Naive thymus-derived CD8-positive, alpha-beta T cell (primary cell): ENCODE results near the gene MORN1. TPM values are rescaled to one million over a fixed set of nuclear protein-coding genes. Genes with fewer than 3 reads are reported as not detected.
"Not testable (repeated sequence)": the region's sequence is repeated elsewhere in the genome, so short reads cannot be mapped to it uniquely, and the experiment has no call there.

Experiments
- ATAC-seq, 2 donors: fragments of 150-1000 bp; cut with Tn5 transposase in 1 of 2; sonication (Bioruptor Pico), chemical (Tn5 transposase) in 1 of 2; 1 replicate in 1 of 2; 2 replicates in 1 of 2; pipeline ENCODE4 v1.10.0; 2021; ENCODE audit warnings: mild to moderate bottlenecking in 2 of 2, moderate library complexity in 2 of 2
- POLR2A ChIA-PET: fragments of 350-600 bp; sonication (Branson Sonifier 250); formaldehyde crosslinking; loops from one replicate; lab custom pipeline; 2021; ENCODE audit warnings: antibody characterized with exemption; lab: Charles Lee
- DNase-seq, 10 donors: peaks; one replicate each; pipeline versions ENCODE4 v3.0.0 to v3.0.0-alpha.2; 2020 to 2022
- H3K27ac Mint-ChIP-seq, 10 donors: one replicate each; pipeline ENCODE4 v1.8.0; 2020 to 2022; ENCODE audit warnings: mild to moderate bottlenecking in 10 of 10, mixed read lengths in 10 of 10, moderate library complexity in 4 of 10, inconsistent platforms in 1 of 10
- H3K27me3 Mint-ChIP-seq, 5 donors: one replicate each; pipeline ENCODE4 v1.8.0; 2021 to 2022; ENCODE audit warnings: mixed read lengths in 5 of 5
- H3K36me3 Mint-ChIP-seq, 3 donors: one replicate each; pipeline ENCODE4 v1.8.0; 2020 to 2022; ENCODE audit warnings: mixed read lengths in 3 of 3, mild to moderate bottlenecking in 2 of 3, inconsistent platforms in 1 of 3
- H3K4me1 Mint-ChIP-seq, 4 donors: one replicate each; pipeline ENCODE4 v1.8.0; 2021 to 2022; ENCODE audit warnings: mixed read lengths in 4 of 4
- H3K4me3 Mint-ChIP-seq, 10 donors: one replicate each; pipeline ENCODE4 v1.8.0; 2020 to 2022; ENCODE audit warnings: mild to moderate bottlenecking in 10 of 10, mixed read lengths in 10 of 10, moderate library complexity in 6 of 10, inconsistent platforms in 1 of 10
- H3K9me3 Mint-ChIP-seq, 9 donors: one replicate each; pipeline ENCODE4 v1.8.0; 2020 to 2022; ENCODE audit warnings: mixed read lengths in 9 of 9, mild to moderate bottlenecking in 3 of 9, inconsistent platforms in 1 of 9, moderate library complexity in 1 of 9
- polyA plus RNA-seq, 3 donors: library from polyadenylated mRNA; unstranded; fragments of 300-500 nt; fragmentation: Illumina TruSeq; gene quantifications; one replicate each; pipeline ENCODE4 v1.2.3, GENCODE V29; 2021
- total RNA-seq, 8 experiments: library from RNA in 2 of 8; stranded (reverse) in 2 of 8; gene quantifications; one replicate each; pipeline ENCODE4 v1.2.3 and lab custom pipeline; 2021 to 2026

The MORN1 gene
- total RNA-seq (10 to 100 TPM; 14.5 to 18.8 TPM), polyA plus RNA-seq (1 to 10 TPM; 4.3 to 7.1 (median 5.0) TPM), total RNA-seq (lab: John Stamatoyannopoulos, UW) (7.9 to 17.9 (median 10.8) reads per million in 6 experiments)

GRCh38 chr1:2391041-2391930, at the start of gene MORN1, which contains the start of gene RER1:
TSS of gene MORN1 (minus strand) at chr1:2391554. CDS start at chr1:2391533, 21 bp downstream.
TSS of gene RER1 (plus strand) at chr1:2391841. CDS start at chr1:2395791, 3,950 bp downstream.
- POLR2A ChIA-PET, result interaction anchor here (0.7 to 2.7 kb wide), 25 partner anchors 9 to 242 kb away, joined by 3 to 16 read pairs (median 8); partner anchors contain the start of genes FAAP20, PANK4, PEX10 and PRXL2B
- no peaks in the 10 kb centered on the region for H3K9me3 Mint-ChIP-seq
- ATAC-seq (peak; percentile 95 to 96), DNase-seq (peak; percentile 90 to 100 (median 99))
- peaks cover 22 to 43% (median 37%) of the 10 kb centered on the region in 4 donors for H3K4me1 Mint-ChIP-seq
- no peaks in the 10 kb centered on the region for H3K27me3 Mint-ChIP-seq
- H3K27ac Mint-ChIP-seq, result peak within 1 kb of the TSS; percentile 87 to 94 (median 92)
- peaks cover 0 to 29% (median 1%) of the 10 kb centered on the region in 3 donors for H3K36me3 Mint-ChIP-seq
- H3K4me3 Mint-ChIP-seq, result peak within 1 kb of the TSS; percentile 82 to 94 (median 90)

DNA sequence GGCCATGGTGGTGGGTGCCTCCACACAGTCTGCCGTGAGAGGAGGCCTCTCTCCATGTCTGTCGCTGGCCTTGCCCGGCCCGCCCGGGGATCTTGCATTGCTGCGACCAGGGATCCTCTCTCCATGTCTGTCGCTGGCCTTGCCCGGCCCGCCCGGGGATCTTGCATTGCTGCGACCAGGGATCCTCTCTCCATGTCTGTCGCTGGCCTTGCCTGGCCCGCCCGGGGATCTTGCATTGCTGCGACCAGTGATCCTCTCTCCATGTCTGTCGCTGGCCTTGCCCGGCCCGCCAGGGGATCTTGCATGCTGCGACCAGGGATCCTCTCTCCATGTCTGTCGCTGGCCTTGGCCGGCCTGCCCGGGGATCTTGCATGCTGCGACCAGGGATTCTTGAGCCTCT, 49.0 kb upstream of the MORN1 start:
- H3K36me3 Mint-ChIP-seq, H3K9me3 Mint-ChIP-seq, DNase-seq, POLR2A ChIA-PET, H3K4me3 Mint-ChIP-seq, H3K27ac Mint-ChIP-seq, ATAC-seq: not testable (repeated sequence)
- Mint-ChIP-seq H3K27me3 (peaks cover 0 to 16% (median 0%) of the 10 kb centered on the region in 5 donors), H3K4me1 (peaks cover 0 to 12% (median 7%) of the 10 kb centered on the region in 4 donors)

- Mint-ChIP-seq H3K4me3 (no peak overlapping the region), H3K9me3 (no peaks in the 10 kb centered on the region), H3K4me1 (peaks cover 0 to 7% (median 4%) of the 10 kb centered on the region in 4 donors), H3K27ac (peak overlapping the region in 1 of 10 donors; percentile 29), H3K27me3 (peaks cover 0 to 6% (median 0%) of the 10 kb centered on the region in 5 donors), H3K36me3 (peaks cover 0 to 3% (median 0%) of the 10 kb centered on the region in 3 donors)
- DNase-seq (no peak), ATAC-seq (no peak)
- POLR2A ChIA-PET, result no interaction called here
Observed at GRCh38 chr1:2439369-2439768, 48.0 kb upstream of the MORN1 start.

DNA sequence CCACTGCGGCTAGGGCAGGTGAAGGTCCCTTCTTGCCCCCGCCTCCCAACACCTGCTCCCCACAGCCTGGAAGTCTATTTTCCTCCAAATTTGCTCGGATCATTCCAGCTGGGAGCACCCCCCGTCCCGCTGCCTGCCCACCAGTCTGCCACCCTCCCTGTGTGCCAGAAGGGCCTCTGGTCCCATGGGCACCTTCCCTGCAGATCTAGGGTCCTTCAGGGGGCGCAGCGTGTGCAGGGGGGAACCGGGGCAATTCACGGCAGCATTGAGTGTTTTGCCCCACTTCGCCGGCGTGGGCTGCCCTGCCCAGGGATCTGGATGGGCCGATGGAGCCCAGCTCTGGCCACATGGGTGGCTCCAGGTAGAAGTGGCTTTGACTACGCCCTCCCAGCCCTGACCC, 47.3 kb upstream of the MORN1 start:
- H3K9me3 Mint-ChIP-seq, result no peaks in the 10 kb centered on the region
- peaks cover 0 to 6% (median 0%) of the 10 kb centered on the region in 5 donors for H3K27me3 Mint-ChIP-seq
- H3K4me3 Mint-ChIP-seq, result no peak overlapping the region
- no peak for DNase-seq
- H3K36me3 Mint-ChIP-seq, result peaks cover 0 to 3% (median 0%) of the 10 kb centered on the region in 3 donors
- H3K27ac Mint-ChIP-seq, result no peak overlapping the region
- ATAC-seq, result no peak
- H3K4me1 Mint-ChIP-seq, result peaks cover 0 to 7% (median 4%) of the 10 kb centered on the region in 4 donors
- POLR2A ChIA-PET, result no interaction called here

DNA sequence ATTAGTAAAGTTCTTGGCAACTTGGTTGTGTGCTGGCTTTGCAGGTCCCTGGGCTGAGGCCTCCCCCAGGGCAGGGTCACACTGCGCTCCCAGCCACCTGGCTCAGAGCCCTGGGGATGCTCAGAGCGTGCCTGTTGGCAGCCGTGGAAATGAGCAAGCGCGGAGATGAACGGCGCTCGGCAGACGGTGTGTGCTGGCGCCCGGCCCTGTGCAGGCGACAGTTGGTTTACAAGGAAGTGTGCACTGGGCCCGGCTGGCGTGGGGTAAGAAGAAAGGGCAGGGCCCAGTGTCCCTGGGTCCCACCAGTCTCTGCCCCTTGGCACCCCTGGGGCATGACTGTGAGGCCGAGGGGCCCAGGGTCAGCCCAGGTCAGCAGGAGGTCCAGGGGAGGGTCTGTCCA, 46.7 kb upstream of the MORN1 start:
- Mint-ChIP-seq H3K4me3 (no peak overlapping the region), H3K36me3 (peaks cover 0 to 3% (median 0%) of the 10 kb centered on the region in 3 donors), H3K9me3 (no peaks in the 10 kb centered on the region), H3K27ac (no peak overlapping the region), H3K4me1 (peaks cover 0 to 7% (median 4%) of the 10 kb centered on the region in 4 donors), H3K27me3 (peaks cover 0 to 6% (median 0%) of the 10 kb centered on the region in 5 donors)
- no peak for DNase-seq
- no peak for ATAC-seq
- POLR2A ChIA-PET, result no interaction called here

DNA sequence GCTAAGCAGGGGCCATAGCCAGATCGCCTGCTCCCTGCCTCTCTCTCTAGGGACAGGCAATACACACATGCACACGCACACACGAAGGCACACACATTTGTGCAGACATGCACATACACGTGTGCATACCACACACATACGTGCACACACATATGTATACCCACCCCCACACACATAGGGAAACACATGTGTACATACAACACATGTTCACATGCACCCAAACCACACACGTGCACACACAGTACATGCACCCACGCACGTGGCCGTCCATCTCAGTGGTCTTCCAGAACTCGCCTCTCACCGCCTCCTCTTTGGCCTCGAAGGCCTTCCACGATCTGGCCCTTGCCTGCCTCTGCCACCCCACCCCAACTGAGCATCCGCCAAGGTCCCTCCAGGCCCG, 46.3 kb upstream of the MORN1 start:
- Mint-ChIP-seq H3K4me1 (peaks cover 0 to 7% (median 4%) of the 10 kb centered on the region in 4 donors), H3K27ac (peak overlapping the region in 4 of 10 donors; percentile 4 to 72 (median 50)), H3K4me3 (peak overlapping the region in 1 of 10 donors; percentile 4), H3K9me3 (no peaks in the 10 kb centered on the region), H3K27me3 (peaks cover 0 to 3% (median 0%) of the 10 kb centered on the region in 5 donors), H3K36me3 (peaks cover 0 to 3% (median 0%) of the 10 kb centered on the region in 3 donors)
- POLR2A ChIA-PET, result no interaction called here
- DNase-seq (no peak), ATAC-seq (no peak)

- H3K27me3 Mint-ChIP-seq, result no peaks in the 10 kb centered on the region
- no peak for ATAC-seq
- POLR2A ChIA-PET, result no interaction called here
Observed at GRCh38 chr1:2436876-2437275, 45.5 kb upstream of the MORN1 start.

GRCh38 chr1:2435746-2436355, 44.5 kb upstream of the MORN1 start:
- Mint-ChIP-seq H3K36me3 (peaks cover 0 to 3% (median 0%) of the 10 kb centered on the region in 3 donors), H3K27me3 (no peaks in the 10 kb centered on the region), H3K4me1 (peaks cover 0 to 7% (median 4%) of the 10 kb centered on the region in 4 donors), H3K27ac (peak overlapping the region in 1 of 10 donors; percentile 28), H3K4me3 (no peak overlapping the region), H3K9me3 (no peaks in the 10 kb centered on the region)
- no peak for DNase-seq
- POLR2A ChIA-PET, result no interaction called here
- no peak for ATAC-seq

More at GRCh38 chr1:2436876-2437275, 45.5 kb upstream of the MORN1 start:
- Mint-ChIP-seq H3K4me3 (no peak overlapping the region), H3K27ac (peak overlapping the region in 1 of 10 donors; percentile 28), H3K36me3 (peaks cover 0 to 3% (median 0%) of the 10 kb centered on the region in 3 donors), H3K4me1 (peaks cover 0 to 7% (median 4%) of the 10 kb centered on the region in 4 donors), H3K9me3 (no peaks in the 10 kb centered on the region)
- DNase-seq, result no peak

DNA sequence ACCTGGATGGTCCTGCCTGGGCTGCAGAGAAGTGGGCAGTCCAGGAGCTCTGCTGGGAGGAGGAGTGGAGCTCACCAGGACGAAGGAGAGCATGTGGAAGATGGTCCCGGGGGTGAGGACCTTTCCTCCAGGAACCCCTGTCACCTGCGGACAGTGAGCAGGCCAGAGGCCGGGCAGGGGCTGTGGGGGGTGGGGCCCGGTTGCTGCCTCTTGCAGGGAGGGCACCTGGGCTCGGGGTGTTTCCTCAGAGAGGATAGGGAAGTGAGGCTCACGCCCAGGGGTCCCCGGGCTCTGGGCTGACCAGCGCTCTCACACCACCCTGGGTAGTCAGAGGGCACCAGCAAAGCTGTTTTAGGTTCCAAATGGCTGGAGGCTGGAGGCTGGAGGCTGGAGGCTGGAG, 43.7 kb upstream of the MORN1 start:
- H3K36me3 Mint-ChIP-seq, result no peaks in the 10 kb centered on the region
- no peaks in the 10 kb centered on the region for H3K27me3 Mint-ChIP-seq
- H3K4me1 Mint-ChIP-seq, result peaks cover 0 to 7% (median 4%) of the 10 kb centered on the region in 4 donors
- H3K9me3 Mint-ChIP-seq, result no peaks in the 10 kb centered on the region
- DNase-seq (no peak), ATAC-seq (no peak)
- H3K4me3 Mint-ChIP-seq, result no peak overlapping the region
- peak overlapping the region in 2 of 10 donors; percentile 25 to 28 for H3K27ac Mint-ChIP-seq
- POLR2A ChIA-PET, result no interaction called here

DNA sequence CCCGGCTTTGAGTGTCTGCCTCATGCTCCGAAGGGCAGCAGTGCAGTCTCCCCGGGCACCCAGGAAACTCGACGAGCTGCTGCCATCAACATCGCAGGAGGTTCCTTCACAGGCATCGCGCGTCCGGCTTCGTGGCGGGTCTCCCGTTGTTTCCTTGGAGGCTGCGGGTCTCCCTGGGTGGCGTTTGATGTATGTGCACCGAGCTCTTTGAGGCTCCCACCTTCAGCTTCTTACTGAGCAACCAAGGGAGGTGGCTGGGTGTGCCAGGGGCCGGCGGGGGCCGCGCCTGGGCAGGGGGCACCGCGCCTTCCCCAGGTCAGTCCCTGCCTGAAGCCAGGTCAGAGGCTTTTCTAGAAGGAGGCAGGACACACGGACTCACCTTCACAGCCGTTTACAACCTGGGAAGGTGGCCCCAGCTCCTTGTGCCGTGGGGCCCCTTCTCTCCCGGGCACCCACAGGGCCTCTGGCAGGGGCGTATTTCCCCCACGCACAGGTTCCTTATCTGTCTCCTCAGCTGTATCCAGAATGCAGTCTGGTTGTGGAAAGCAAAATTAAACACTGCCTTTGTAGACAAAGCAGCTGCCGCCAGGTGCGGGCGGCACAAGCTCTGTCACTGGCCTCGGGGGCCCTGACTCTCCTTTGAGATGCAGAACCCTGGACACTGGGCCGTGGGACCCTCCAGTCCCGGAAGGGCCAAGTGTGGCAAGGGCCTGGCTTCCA, 42.7 kb upstream of the MORN1 start:
- ATAC-seq (no peak), DNase-seq (no peak)
- Mint-ChIP-seq H3K27ac (no peak overlapping the region), H3K36me3 (no peaks in the 10 kb centered on the region), H3K9me3 (no peaks in the 10 kb centered on the region), H3K4me3 (no peak overlapping the region), H3K27me3 (no peaks in the 10 kb centered on the region), H3K4me1 (peaks cover 0 to 11% (median 8%) of the 10 kb centered on the region in 4 donors)
- POLR2A ChIA-PET, result interaction anchor here (0.7 kb wide), 1 partner anchor 9 kb away, joined by 3 read pairs; no protein-coding TSS in a partner anchor

DNA sequence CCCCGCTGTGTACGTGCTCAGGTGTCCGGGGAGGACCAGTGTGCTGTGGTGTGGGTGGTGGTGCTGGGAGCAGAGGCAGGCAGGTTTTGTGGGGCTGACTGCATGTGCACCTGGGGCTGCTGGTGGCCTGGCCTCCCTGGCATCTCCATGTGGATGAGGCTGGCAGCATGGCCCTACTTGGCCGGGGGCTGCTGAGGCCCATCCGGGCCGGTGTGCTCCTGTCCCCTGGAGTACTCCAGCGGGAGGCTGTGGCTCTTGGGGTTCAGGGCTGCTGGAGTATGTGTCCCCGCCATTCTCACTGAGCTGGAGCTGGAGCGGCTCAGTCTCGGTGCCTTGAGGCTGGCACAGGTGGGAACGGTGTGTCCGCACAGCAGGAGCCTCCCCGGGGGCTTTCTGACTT, 41.8 kb upstream of the MORN1 start:
- Mint-ChIP-seq H3K4me3 (no peak overlapping the region), H3K27me3 (no peaks in the 10 kb centered on the region), H3K36me3 (no peaks in the 10 kb centered on the region), H3K4me1 (peaks cover 0 to 11% (median 8%) of the 10 kb centered on the region in 4 donors), H3K9me3 (no peaks in the 10 kb centered on the region), H3K27ac (no peak overlapping the region)
- DNase-seq, result no peak
- ATAC-seq, result no peak
- POLR2A ChIA-PET, result no interaction called here

DNA sequence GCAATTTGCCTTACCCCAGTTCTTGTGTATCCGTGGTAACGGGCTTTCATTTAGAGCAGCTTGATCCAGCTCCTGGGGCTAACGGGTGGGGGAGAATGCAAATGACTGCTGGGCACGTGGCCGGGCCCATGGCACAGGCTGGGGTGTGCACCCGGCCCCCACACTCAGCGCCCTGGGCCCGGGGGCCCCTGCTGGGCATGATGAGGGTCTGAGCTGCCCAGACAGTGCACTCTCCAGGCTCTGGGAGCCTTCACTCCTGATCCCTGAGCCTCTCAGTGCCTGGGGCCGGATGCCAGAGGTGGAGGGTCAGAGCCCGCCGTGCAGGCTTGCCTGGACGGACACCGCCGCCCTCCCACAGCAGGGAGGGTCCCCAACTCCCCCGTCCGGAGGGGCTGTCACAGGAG, 41.1 kb upstream of the MORN1 start:
- H3K4me3 Mint-ChIP-seq, result no peak overlapping the region
- H3K27me3 Mint-ChIP-seq, result no peaks in the 10 kb centered on the region
- H3K9me3 Mint-ChIP-seq, result no peaks in the 10 kb centered on the region
- POLR2A ChIA-PET, result interaction anchor here (0.6 kb wide), 1 partner anchor 140 kb away, joined by 4 read pairs; no protein-coding TSS in a partner anchor
- DNase-seq, result no peak
- no peak for ATAC-seq
- peaks cover 0 to 9% (median 6%) of the 10 kb centered on the region in 4 donors for H3K4me1 Mint-ChIP-seq
- H3K36me3 Mint-ChIP-seq, result no peaks in the 10 kb centered on the region
- H3K27ac Mint-ChIP-seq, result no peak overlapping the region
